NCI-H128 (cell line): Measurements from ENCODE around the gene NACC2.
"Not testable (repeated sequence)": the region's sequence is repeated elsewhere in the genome, so short reads cannot be mapped to it uniquely, and the experiment has no call there.

Source experiments
- DNase-seq: peaks from one replicate; lab custom pipeline; 2025; ENCODE audit not compliant: unreplicated experiment; lab: John Stamatoyannopoulos, UW

Gene NACC2

GRCh38 chr9:136047076-136047774 is 47.9 kb downstream of the NACC2 start:
- no peak for DNase-seq

DNA sequence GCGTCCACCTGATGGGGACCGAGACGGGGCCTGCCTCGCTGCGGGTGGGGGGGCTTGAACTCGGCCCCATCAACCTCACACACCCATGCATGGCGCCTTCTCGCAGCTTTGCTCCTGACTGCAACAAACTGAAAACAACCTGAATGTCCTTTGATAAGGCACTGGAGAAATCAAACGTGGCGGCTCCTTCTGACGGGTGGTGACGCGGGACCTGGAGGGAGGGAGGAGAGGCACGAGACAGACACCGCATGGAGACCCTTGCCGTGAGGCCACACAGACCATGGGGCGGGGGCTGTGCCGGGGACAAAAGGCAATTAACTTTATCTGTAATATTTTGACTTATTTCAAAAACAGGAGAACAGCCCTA is 48.6 kb downstream of the NACC2 start:
- DNase-seq, result no peak

DNA sequence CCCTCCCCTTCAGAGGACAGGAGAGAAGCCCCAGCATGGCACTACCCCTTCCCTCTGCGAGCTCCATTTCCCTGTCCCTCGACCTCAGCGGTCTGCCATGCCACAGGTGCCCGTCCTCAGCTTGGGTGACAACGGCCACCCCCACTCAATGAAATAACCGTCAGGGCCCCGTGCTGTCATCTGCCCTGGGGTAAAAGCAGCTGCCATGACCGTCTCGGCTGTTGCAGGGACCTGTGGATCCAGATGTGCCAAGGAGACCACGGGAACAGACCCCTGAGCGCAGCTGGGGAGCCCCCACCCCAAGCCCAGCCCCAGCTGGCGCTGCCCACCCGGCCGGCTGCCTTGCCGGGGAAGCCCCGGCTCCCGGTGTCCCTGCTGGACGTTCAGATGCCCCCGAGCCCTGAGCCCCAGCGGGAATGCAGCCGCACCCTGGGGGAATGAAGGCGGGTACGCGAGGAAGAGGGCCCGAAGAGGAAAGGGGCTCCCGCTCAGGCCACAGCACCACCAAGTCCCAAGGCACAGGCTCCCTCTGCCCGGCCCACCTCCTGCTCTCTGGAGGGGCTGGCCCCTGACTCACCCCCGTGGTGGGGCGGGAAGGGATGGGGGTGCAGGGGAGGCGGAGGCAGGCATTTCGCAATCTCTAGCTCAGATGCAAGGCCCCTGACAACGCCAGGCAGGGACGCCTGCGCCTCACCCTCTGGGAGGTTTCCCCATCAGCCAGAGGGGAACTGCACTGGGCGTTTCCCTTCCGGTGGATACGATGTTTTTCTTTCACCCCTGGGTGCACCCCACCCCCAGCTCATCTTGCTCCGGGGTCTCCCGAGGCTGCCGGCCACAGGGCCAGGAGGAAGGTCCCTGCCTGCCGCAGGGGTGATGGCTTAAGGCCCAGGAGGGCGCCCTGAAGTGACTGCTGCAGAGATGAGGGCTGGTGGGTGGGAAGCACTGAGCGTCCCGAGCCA is 49.2 kb downstream of the NACC2 start:
- DNase-seq, result no peak

DNA sequence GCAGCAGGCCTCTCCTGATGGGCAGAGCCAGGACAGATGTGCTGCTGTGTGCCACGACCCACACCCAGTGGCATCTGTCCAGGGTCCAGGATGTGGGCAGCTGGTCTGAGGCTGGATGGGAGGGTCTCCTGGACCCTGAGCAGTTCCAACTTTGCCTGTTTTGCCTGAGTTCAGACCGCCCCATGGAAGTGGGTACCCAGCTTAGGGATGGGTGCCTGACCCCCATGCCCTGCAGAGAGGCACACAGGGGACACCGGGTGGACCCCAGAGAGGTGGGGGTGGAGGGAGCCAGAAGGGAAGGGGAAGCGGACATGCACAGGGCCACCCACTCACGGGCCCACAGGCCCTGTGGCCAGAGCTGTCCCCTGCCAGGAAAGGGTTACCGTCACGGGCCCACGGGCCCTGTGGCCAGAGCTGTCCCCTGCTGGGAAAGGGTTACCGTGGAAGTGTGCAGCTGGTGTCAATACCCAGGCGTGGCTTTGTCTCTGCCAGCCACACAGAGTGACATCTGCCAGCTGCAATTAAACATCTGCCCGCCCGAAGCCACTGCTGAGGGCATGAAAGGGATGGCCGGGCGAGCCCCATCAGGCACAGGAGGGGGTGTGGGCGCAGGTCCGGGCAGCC is 50.0 kb downstream of the NACC2 start:
- DNase-seq, result no peak

GRCh38 chr9:136044207-136044970 is 50.7 kb downstream of the NACC2 start:
- no peak for DNase-seq

- no peak for DNase-seq
Observed at GRCh38 chr9:136043441-136043991, 51.6 kb downstream of the NACC2 start.

- DNase-seq, result no peak
Observed at GRCh38 chr9:136042541-136042940, 52.5 kb downstream of the NACC2 start.

DNA sequence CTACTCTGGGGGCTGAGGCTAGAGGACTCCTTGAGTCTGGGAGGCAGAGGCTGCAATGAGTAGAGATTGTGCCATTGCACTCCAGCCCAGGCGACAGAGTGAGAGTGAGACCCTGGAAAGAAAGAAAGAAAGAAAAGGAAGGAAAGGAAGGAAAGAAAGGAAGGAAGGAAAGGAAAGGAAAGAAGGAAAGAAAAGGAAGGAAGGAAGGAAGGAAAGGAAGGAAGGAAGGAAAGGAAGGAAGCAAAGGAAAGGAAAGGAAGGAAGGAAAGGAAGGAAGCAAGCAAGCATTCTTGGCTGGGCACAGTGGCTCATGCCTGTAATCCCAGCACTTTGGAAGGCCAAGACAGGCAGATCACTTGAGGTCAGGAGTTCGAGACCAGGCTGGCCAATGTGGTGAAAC is 54.2 kb downstream of the NACC2 start:
- DNase-seq, result not testable (repeated sequence)

DNA sequence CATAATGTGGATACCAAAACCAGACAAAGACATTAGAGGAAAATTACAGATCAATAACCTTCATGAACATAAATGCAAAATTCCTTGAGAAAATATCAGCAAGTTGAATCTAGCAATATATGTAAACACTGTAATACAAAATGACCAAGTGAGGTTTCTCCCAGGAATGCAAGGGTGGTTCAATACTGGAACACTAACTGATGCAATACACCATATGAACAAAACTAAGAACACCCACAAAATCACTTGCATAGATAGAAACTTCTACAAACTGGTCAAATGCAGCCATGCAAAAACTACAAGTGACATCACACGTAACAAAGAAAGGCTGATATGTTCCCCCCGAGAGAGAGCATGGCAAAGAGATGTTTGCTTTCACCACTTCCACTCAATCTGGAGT is 55.6 kb downstream of the NACC2 start:
- no peak for DNase-seq

DNA sequence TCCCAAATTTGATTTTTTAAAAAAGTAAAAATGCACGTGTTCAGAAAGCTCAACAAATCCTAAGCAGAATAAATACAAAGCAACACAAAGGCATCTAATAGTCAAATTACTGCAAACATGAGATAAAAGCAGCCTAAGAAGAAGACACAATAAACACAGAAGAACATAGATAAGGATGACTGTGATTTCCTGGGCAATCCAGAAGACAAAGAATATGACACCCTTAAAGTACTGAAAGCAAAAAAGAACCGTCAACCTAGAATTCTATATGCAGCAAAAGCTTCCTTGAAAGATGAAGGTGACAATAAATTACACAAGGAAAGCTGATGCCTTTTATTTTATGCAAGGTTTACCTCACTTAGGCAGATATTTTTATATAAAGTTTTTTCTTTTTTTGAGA is 58.2 kb downstream of the NACC2 start:
- DNase-seq, result no peak

- no peak for DNase-seq
Observed at GRCh38 chr9:136036050-136036449, 59.0 kb downstream of the NACC2 start.

DNA sequence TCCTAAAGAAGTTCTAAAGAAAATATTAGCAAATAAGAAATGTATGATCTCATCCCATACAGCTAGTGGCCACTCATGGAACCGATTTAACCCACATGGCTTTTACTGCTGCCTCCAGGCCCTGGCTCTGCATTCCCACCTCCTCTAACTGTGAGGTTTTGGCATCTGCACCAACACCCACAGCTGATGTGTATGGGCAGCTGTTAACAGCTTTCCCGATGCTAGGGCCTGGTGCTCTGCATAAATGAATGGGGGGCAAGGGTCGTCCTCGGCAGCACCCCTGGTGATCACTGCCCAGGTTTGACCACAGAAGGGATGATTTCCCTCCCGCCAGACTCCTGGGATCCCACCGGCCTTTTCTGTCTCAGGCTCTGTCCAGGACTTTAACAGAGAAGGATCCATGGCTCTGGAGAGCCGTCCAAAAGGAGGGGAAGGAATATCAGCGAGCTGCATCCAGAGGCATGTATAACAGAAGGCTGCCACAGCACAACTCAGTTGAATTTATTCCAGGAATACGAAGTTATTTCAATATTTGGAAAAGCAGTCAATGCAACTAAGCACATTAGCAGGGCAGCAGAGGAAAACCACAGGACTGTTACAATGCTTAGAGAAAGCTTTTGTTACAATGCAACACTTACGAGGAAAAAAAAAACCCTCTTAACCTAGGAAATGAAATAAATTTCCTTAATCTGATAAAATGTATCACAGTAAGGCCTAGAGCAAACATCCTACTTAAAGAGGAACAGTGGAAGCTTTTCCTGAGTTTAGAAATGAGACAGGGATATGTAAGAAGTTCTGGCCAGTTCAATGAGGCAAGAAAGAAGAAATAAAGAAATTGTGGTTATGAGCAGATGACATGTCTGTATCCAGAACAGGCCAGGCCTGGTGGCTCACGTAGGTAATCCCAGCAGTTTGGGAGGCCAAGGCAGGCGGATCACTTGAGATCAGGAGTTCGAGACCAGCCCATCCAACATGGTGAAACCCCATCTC is 63.1 kb downstream of the NACC2 start:
- DNase-seq, result no peak

GRCh38 chr9:136031094-136031493 is 64.0 kb downstream of the NACC2 start:
- no peak for DNase-seq

DNA sequence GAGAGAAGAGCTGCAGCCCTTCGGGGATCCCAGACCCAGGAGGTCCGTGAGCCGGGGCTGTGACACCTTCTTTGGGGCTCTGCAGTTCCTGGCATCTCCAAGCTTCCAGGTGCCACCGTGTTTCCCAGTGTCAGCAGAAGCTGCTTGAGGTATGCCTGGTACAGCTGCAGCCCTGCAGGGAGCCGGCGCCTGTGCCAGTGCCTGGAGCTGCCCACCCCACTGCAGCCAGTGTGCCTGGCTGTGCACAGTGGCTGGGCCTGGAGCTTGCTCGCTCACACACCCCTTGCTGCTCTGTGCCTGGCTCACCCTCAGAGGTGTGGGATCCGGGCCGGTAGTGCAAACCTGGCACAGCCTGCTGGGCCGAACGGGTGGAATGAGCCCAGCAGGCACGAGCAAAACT is 65.5 kb downstream of the NACC2 start:
- DNase-seq, result no peak

DNA sequence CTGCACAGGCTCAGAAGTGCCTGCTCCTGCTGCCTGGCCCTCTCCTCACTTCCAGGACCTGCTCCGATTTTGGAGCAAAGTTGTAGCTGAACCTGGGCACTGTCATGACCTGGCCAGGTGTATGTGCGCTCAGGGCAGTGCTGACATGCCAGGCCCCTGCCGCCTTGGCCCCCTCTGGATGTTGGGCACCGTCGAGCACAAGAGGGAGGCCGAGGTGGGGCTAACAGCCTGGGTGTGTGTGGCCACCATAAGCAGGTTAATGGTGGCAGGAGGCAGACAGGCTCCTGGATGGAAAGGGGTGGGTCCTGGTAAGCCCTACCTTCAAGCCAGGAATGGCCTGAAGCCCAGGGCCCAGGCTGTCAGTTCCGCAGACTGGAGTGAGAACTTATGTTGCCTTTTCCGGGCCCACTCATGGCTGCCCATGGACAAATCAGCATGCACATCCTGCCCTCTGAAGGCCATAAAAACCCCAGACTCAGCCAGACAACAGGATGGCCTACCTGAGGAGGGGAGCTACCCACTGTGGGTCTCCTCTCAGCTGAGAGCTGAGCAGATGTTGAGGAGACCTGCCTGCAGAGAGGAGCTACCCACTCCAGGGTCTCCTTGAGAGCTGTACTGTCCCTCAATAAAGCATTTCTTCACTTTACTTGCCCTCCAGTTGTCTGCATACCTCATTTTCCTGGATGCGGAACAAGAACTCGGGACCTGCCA is 66.2 kb downstream of the NACC2 start:
- DNase-seq, result no peak

DNA sequence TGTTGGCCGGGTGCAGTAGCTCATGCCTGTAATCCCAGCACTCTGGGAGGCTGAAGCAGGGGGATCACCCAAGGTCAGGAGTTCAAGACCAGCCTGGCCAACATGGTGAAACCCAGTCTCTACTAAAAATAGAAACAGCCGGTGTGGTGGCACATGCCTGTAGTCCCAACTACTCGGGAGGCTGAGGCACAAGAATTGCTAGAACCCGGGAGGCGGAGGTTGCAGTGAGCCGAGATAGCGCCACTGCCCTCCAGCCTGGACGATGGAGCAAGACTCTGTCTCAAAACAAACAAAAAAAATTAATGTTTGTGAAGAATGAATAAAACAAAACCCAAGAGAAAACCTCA is 68.2 kb downstream of the NACC2 start:
- DNase-seq, result not testable (repeated sequence)

DNA sequence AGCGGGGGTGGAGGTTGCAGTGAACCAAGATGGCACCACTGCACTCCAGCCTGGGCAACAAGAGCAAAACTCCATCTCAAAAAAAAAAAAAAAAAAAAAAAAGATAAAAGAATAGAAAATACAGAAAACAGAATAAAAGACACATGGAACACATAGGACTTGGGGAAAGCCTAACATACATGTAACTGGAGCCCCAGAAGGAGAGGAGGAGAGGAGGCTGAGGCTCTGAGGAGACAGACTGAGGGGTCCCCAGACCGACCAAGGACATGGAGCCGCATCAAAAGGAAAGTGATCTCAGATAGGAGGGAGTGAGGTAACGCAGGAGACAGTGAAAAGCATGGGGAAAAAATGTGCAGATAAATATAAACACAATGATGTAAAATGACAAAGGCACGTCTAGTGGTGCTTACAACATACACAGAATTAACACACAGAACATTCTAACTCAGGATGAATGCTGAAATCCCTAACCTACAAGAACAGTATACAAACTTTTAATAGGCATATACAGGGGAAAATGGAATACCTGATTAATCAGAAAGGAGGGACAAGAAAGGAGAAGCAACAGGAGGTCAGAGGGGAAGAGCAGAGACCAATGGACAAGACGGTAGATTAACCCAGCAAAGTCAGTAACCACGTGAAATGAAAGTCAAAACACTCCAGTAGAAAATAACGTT is 68.7 kb downstream of the NACC2 start:
- DNase-seq, result no peak

- no peak for DNase-seq
Observed at GRCh38 chr9:136025481-136025880, 69.6 kb downstream of the NACC2 start.
